ENCODE measurements around the gene RTF2.

- TF ChIP-seq POLR2A (IDR thresholded peaks at IDR 0.05; ENCODE audit: low read depth, low read length), result no peak; the same call in 1 of the 2 replicates
- no peak for TF ChIP-seq RFX5 (IDR thresholded peaks at IDR 0.05; ENCODE audit: low read depth, low read length)
- TF ChIP-seq CTCF (conservative IDR thresholded peaks at IDR 0.05; ENCODE audit: low read depth, low read length), result no peak
- no peak for TF ChIP-seq MAFK (IDR thresholded peaks at IDR 0.05; ENCODE audit: low read depth, low read length)
- TF ChIP-seq CEBPB (IDR thresholded peaks at IDR 0.05; ENCODE audit: low read depth, low read length), result no peak
- TF ChIP-seq RCOR1 (IDR thresholded peaks at IDR 0.05; ENCODE audit: insufficient replicate concordance, low read length), result no peak
- peak; percentile 47; the same call in 1 of the 2 replicates for TF ChIP-seq BHLHE40 (IDR thresholded peaks at IDR 0.05; ENCODE audit: low read depth, low read length)
- no peak for TF ChIP-seq ELK1 (IDR thresholded peaks at IDR 0.05; ENCODE audit: borderline replicate concordance, low read depth, low read length)
- peak; percentile 71; the same call in 1 of the 2 replicates for TF ChIP-seq MAZ (IDR thresholded peaks at IDR 0.05; ENCODE audit: borderline replicate concordance, low read depth, low read length)
- TF ChIP-seq USF2 (IDR thresholded peaks at IDR 0.05; ENCODE audit: low read depth, low read length), result no peak
These were observed 38.9 kb upstream of the RTF2 start for GRCh38 chr20:56429502-56429901.
